Left ventricle myocardium inferior (tissue), 1 donor: ENCODE results near the gene ARMC9. TPM values are rescaled to one million over a fixed set of nuclear protein-coding genes. Genes with fewer than 3 reads are reported as not detected.
"Not testable (repeated sequence)": the region's sequence is repeated elsewhere in the genome, so short reads cannot be mapped to it uniquely, and the experiment has no call there.

ENCODE experiments used
- DNase-seq: peaks from one replicate; pipeline ENCODE4 v3.0.0-alpha.2; 2020
- H3K27ac ChIP-seq: fragments of 200-600 bp; replicated peaks from 2 replicates; pipeline ENCODE4 v1.8.0; 2021
- H3K27me3 ChIP-seq: fragments of 200-600 bp; 2 replicates; pipeline ENCODE4 v1.8.0; 2021; ENCODE audit warnings: low read depth
- H3K36me3 ChIP-seq: fragments of 200-600 bp; 2 replicates; pipeline ENCODE4 v1.8.0; 2021
- H3K4me1 ChIP-seq: fragments of 200-600 bp; 2 replicates; pipeline ENCODE4 v1.8.0; 2021
- H3K4me3 ChIP-seq: fragments of 200-600 bp; 2 replicates; pipeline ENCODE4 v1.8.0; 2021; ENCODE audit warnings: mild to moderate bottlenecking, moderate library complexity
- H3K9me3 ChIP-seq: fragments of 200-600 bp; replicated peaks from 2 replicates; pipeline ENCODE4 v1.8.0; 2021
- intact Hi-C: fragments of 100-400 bp; cut with micrococcal nuclease; formaldehyde crosslinking; loops from one replicate; pipeline ENCODE4 v1.11.0; 2022
- total RNA-seq: library from RNA; stranded (reverse); fragmentation: NEBNext Ultra II Directional; extraction: Animal tissue kit (Norgen Biotek cat#: 25700); gene quantifications from one replicate; pipeline ENCODE4 v1.2.1, GENCODE V29; 2021
- TF ChIP-seq, protein P1 (sequence below): fragments of 200-600 bp; IDR thresholded peaks from 2 replicates; pipeline ENCODE4 v1.8.0; 2021; ENCODE audit warnings: antibody characterized with exemption, mild to moderate bottlenecking, borderline replicate concordance
- donor health status: DM: no; HTN: yes; CAD: no; lungs with severe emphysema.

ARMC9 gene
- total RNA-seq, 1 donor from 2014 or later, result 3.1 TPM

DNA sequence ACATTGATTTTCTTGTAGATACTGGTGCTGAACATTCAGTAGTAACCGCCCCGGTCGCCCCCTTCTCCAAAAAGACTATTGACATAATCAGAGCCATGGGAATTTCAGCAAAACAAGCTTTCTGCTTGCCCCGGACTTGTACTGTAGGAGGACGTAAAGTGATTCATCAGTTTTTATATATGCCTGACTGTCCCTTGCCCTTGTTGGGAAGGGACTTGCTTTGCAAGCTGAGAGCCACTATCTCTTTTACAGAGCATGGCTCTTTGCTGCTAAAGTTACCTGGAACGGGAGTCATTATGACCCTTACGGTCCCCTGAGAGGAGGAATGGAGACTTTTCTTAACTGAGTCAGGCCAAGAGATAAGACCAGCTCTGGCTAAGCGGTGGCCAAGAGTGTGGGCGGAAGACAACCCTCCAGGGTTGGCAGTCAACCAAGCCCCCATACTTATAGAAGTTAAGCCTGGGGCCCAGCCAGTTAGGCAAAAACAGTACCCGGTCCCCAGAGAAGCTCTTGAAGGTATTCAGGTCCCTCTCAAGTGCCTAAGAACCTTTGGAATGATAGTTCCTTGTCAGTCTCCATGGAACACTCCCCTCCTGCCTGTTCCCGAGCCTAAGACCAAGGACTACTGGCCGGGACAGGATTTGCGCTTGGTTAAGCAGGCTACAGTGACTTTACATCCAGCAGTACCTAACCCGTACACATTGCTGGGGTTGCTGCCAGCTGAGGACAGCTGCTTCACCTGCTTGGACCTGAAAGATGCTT, 205.2 kb downstream of the ARMC9 start:
- intact Hi-C loops, result loop anchor here (10.0 kb wide), 1 partner anchor 109 kb away; no protein-coding TSS in a partner anchor
- H3K36me3 ChIP-seq, H3K27me3 ChIP-seq, DNase-seq, H3K9me3 ChIP-seq, H3K27ac ChIP-seq, H3K4me3 ChIP-seq: not testable (repeated sequence)
- H3K4me1 ChIP-seq, result peaks cover 41% of the 10 kb centered on the region

DNA sequence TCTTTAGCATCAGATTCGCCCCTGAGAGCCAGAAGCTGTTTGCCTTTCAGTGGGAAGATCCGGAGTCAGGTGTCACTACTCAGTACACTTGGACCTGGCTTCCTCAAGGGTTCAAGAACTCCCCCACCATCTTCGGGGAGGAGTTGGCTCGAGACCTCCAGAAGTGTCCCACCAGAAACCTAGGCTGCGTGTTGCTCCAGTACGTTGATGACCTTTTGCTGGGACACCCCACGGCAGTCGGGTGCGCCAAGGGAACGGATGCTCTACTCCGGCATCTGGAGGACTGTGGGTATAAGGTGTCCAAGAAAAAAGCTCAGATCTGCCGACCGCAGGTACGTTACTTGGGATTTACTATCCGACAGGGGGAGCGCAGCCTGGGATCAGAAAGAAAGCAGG, 205.8 kb downstream of the ARMC9 start:
- H3K4me3 ChIP-seq, DNase-seq, H3K27ac ChIP-seq, H3K36me3 ChIP-seq, H3K9me3 ChIP-seq, H3K27me3 ChIP-seq: not testable (repeated sequence)
- intact Hi-C loops, result loop anchor here (10.0 kb wide), 1 partner anchor 109 kb away; no protein-coding TSS in a partner anchor
- H3K4me1 ChIP-seq, result peaks cover 35% of the 10 kb centered on the region

DNA sequence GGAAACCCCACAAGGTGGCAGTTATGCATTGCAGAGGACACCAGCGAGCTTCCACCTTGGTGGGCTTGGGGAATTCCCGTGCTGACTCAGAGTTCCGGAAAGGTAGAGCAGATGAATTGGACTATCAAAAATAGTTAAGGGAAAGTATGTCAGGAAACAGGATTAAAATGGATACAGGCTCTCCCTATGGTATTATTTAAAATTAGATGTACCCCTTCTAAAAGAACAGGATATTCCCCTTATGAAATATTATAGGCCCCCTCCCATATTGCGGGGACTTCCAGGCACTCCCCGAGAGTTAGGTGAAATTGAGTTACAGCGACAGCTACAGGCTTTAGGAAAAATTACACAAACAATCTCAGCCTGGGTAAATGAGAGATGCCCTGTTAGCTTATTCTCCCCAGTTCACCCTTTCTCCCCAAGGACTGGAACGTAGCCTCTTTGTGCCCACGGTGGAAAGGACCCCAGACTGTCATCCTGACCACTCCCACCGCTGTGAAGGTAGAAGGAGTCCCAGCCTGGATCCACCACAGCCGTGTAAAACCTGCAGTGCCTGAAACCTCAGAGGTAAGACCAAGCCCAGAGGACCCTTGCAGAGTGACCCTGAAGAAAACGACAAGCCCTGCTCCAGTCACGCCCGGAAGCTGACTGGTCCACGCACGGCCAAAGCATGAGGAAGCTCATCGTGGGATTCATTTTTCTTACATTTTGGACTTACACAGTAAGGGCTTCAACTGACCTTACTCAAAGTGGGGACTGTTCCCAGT, 207.4 kb downstream of the ARMC9 start:
- Histone ChIP-seq H3K4me1 (peaks cover 19% of the 10 kb centered on the region), H3K9me3 (peaks cover 10% of the 10 kb centered on the region)
- TF ChIP-seq, protein P1, sequence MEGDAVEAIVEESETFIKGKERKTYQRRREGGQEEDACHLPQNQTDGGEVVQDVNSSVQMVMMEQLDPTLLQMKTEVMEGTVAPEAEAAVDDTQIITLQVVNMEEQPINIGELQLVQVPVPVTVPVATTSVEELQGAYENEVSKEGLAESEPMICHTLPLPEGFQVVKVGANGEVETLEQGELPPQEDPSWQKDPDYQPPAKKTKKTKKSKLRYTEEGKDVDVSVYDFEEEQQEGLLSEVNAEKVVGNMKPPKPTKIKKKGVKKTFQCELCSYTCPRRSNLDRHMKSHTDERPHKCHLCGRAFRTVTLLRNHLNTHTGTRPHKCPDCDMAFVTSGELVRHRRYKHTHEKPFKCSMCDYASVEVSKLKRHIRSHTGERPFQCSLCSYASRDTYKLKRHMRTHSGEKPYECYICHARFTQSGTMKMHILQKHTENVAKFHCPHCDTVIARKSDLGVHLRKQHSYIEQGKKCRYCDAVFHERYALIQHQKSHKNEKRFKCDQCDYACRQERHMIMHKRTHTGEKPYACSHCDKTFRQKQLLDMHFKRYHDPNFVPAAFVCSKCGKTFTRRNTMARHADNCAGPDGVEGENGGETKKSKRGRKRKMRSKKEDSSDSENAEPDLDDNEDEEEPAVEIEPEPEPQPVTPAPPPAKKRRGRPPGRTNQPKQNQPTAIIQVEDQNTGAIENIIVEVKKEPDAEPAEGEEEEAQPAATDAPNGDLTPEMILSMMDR, result peak; percentile 64
- H3K27ac ChIP-seq, H3K36me3 ChIP-seq, H3K4me3 ChIP-seq, H3K27me3 ChIP-seq, DNase-seq: not testable (repeated sequence)
- intact Hi-C loops, result loop anchor here (10.0 kb wide), 1 partner anchor 111 kb away; no protein-coding TSS in a partner anchor

DNA sequence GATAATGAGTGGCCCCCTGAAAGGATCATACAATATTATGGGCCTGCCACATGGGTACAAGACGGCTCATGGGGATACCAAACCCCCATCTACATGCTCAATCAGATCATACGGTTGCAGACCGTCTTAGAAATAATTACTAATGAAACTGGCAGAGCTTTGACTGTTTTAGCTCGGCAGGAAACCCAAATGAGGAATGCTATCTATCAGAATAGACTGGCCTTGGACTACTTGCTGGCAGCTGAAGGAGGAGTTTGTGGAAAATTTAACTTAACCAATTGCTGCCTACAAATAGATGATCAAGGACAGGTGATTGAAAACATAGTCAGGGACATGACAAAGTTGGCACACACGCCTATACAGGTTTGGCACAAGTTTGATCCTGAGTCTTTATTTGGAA, 209.3 kb downstream of the ARMC9 start:
- DNase-seq, H3K27me3 ChIP-seq, H3K36me3 ChIP-seq, H3K4me3 ChIP-seq, H3K27ac ChIP-seq: not testable (repeated sequence)
- intact Hi-C loops, result loop anchor here (10.0 kb wide), 1 partner anchor 113 kb away; no protein-coding TSS in a partner anchor
- Histone ChIP-seq H3K4me1 (peaks cover 31% of the 10 kb centered on the region), H3K9me3 (peaks cover 11% of the 10 kb centered on the region)

DNA sequence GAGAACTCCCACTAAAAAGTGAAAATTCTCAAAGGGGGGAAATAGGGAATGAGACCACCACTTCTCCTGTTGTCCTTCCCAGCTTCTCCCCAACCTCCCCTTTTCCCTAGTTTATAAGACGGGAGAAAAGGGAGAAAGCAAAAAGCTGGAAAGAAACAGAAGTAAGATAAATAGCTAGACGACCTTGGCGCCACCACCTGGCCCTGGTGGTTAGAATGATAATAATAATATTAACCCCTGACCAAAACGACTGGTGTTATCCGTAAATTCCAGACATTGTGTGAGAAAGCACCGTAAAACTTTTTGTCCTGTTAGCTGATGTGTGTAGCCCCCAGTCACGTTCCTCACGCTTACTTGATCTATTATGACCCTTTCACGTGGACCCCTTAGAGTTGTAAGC, 209.9 kb downstream of the ARMC9 start:
- Histone ChIP-seq H3K9me3 (peaks cover 11% of the 10 kb centered on the region), H3K4me1 (peaks cover 30% of the 10 kb centered on the region)
- not testable (repeated sequence) for H3K27me3 ChIP-seq, H3K36me3 ChIP-seq, DNase-seq, H3K27ac ChIP-seq, H3K4me3 ChIP-seq
- intact Hi-C loops, result loop anchor here (10.0 kb wide), 1 partner anchor 114 kb away; no protein-coding TSS in a partner anchor

DNA sequence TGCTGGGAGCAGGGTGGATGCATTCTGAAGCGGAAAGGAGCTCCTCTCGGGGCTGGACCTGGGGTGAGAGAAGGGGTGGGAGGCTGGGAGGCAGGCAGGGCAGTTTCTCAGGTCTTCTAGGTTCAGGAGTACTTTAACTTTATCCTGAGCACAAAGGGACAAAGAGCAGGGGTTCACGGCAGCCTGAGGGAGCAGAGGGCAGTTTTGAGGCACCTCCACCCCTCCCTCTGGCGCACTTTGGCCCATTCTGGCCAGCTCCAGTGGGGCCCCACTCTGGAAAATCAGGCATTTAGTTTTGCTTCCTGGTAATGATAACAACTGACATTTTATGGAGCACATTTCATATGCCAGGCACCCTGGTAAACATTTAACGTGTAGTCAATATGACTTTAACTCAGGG, 211.3 kb downstream of the ARMC9 start:
- no peak for DNase-seq
- intact Hi-C loops, result loop anchor here (10.0 kb wide), 2 partner anchors 115 to 185 kb away; no protein-coding TSS in a partner anchor
- H3K4me1 ChIP-seq, result peaks cover 23% of the 10 kb centered on the region
- TF ChIP-seq, protein P1, result no peak
- H3K9me3 ChIP-seq, result peaks cover 11% of the 10 kb centered on the region
- peaks cover 8% of the 10 kb centered on the region for H3K27me3 ChIP-seq
- H3K27ac ChIP-seq, result no peak overlapping the region
- H3K4me3 ChIP-seq, result no peak overlapping the region
- no peaks in the 10 kb centered on the region for H3K36me3 ChIP-seq

DNA sequence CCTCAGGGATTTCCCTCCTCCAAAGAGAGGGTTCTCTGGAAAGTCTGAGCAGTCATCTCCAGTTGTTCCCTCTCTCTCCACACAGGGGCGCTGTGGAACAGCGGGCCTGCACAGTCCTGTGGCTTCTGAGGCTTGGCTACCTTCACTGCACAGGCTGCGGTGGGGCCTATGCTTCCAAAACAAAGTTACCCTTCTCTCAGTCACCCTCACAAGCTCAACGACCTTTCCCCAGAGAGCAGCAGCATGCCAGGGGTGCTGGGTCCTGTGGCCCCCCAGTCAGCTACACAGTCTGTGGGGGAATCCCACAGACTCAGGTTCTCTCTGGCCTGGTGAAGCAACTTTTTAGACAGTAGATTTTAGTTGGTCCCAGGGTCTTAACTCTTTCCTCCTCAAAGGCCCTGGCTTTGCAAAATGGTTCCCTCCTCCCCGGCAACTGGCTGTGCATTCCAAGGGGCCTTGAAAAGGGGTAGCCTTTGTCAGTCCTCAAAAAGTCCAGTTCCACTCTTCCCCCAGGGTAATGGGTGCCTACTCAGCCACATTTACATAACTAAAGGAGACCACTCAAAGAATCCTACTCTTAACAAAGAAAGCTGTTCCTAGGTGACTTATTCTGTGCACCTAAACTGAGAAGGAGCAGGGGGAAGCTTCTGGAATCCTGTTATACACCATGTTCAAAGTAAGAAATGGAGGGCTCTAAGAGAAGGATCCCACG, 212.0 kb downstream of the ARMC9 start:
- intact Hi-C loops, result loop anchor here (10.0 kb wide), 1 partner anchor 186 kb away; no protein-coding TSS in a partner anchor
- no peak for DNase-seq
- Histone ChIP-seq H3K27ac (no peak overlapping the region), H3K9me3 (peaks cover 11% of the 10 kb centered on the region), H3K4me3 (no peak overlapping the region), H3K4me1 (peaks cover 23% of the 10 kb centered on the region), H3K36me3 (no peaks in the 10 kb centered on the region), H3K27me3 (peaks cover 8% of the 10 kb centered on the region)
- TF ChIP-seq, protein P1, result no peak
